HCEC 1CT (cell line): ENCODE results near the gene PLS1.
"Not testable (repeated sequence)": the region's sequence is repeated elsewhere in the genome, so short reads cannot be mapped to it uniquely, and the experiment has no call there.

Source experiments
- DNase-seq: peaks from one replicate; pipeline ENCODE4 v3.0.0-alpha.2; 2017

The PLS1 gene, protein sequence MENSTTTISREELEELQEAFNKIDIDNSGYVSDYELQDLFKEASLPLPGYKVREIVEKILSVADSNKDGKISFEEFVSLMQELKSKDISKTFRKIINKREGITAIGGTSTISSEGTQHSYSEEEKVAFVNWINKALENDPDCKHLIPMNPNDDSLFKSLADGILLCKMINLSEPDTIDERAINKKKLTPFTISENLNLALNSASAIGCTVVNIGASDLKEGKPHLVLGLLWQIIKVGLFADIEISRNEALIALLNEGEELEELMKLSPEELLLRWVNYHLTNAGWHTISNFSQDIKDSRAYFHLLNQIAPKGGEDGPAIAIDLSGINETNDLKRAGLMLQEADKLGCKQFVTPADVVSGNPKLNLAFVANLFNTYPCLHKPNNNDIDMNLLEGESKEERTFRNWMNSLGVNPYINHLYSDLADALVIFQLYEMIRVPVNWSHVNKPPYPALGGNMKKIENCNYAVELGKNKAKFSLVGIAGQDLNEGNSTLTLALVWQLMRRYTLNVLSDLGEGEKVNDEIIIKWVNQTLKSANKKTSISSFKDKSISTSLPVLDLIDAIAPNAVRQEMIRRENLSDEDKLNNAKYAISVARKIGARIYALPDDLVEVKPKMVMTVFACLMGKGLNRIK

DNA sequence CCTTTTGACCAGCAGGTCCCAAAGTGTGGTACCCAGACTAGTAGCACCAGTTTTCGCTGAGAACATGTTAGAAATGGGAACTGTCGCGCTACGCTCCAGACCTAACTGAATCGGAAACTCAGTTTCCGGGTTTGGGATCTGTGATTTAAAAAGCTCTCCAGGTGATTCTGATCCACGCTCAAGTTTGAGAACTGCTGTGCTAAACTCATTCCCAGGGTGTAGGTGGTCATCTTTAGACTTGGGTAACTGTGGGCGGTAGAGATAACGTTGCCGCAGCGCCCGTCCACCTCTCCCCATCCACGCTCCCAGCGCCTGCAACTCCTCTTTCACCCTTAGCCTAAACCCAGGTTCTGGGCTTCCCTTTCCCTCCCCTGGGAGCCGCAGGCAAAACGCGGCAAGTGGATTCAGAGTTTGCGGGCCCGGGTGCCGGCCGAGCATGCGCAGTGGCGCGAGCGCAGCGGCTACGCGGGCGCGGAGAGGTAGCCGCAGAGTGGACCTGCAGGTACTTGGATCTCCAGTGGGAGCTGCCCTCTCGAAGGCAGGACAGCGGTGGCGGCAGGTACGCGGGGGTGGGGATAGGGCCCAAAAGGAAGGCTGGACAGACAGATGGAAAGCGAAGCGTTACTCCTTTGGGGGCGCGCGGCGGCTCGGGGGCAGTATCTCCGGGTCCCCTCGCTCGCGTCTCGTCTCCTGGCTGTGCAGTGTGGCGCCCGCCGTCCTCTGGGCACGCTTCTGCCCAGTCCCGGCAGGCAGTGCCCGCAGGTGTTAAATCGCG is at the start of gene PLS1:
TSS of gene PLS1 (plus strand) at position 443 of the 775 bp plus-strand sequence. CDS start 67,845 bp downstream, outside the sequence.
- DNase-seq: peak; percentile 66

DNA sequence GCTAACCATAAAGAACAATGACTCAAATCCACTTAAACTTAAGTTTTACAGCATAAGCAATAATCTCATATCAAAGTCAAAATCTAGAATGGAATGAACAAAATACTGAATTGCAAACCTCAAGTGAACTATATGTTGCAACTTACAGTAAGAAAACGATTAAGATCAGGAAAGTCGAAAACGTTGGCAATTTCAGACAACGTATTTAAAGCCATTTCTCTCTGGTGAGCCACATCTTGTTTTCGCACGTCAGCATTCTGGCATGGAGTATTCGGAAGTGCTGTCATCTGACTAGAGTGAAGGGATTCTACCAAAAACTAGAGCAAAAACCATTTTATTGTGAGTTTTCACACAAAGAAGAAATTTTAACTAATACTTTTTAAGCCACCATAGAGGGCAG is 46.2 kb upstream of the PLS1 start:
- no peak for DNase-seq

DNA sequence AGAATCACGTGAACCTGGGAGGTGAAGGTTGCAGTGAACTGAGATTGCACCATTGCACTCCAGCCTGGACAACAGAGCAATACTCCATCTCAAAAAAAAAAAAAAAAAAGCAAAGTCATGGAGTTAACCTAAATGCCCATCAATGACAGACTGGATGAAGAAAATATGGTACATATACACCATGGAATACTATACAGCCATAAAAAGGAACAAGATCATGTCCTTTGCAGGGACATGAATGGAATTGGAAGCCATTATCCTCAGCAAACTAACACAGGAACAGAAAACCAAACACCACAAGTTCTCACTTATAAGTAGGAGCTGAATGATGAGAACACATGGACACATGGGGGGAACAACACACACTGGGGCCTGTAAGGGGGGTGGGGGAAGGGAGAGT is 43.6 kb upstream of the PLS1 start:
- DNase-seq: not testable (repeated sequence)

DNA sequence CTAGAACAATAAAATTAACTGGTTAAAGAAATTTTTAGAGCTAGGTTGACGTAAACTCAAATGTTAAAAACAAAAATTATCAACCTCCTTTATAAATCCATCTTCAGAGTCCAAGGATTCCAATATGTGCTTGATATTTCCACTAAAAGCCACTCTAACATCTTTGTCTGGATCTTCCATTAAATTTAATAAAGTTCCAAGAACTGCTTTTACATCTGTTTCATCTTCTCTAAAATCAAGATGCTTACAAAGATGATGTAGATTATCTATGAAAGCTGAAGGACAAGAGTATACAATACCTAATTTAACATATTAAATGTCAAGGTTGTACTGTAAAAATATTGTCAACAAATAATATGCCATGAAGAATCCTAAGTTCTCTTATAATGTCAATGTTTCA is 42.5 kb upstream of the PLS1 start:
- DNase-seq: no peak

DNA sequence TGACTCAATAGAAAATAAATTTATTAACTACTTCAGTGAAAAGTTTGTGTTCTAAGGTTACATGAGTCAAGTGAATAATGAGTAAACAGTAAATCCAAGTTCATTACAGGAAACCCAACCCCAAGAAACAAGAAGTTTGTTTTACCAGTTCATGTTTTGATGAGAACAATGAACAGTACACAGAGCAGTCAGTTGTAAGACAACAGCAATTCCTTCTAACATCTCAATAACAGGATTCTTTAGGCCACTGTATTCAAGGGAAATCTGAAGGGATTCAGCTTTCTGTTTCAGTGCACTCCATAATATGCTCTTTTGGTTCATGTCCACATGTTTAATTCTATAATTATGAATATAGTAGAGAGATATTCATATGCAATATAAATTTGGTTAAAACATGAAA is 36.1 kb upstream of the PLS1 start:
- DNase-seq: no peak

DNA sequence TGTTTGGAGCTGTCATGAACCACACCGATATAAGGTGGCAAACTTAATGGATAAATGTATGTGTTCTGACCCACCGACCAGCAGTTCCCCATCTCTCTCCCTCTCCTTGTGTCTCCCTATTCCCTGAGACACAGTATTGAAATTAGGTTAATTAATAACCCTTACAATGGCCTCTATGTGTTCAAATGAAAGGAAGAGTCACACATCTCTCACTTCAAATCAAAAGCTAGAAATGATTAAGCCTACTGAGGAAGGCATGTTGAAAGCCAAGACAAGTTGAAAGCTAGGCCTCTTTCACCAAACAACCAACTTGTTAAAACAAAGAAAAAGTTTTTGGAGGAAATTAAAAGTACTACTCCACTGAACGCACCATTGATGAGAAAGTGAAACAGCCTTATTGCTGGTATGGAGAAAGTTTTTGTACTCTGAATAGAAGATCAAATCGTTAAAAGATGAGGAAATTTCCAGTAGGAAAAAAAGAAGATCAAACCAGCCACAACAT is 32.6 kb upstream of the PLS1 start:
- DNase-seq: no peak

DNA sequence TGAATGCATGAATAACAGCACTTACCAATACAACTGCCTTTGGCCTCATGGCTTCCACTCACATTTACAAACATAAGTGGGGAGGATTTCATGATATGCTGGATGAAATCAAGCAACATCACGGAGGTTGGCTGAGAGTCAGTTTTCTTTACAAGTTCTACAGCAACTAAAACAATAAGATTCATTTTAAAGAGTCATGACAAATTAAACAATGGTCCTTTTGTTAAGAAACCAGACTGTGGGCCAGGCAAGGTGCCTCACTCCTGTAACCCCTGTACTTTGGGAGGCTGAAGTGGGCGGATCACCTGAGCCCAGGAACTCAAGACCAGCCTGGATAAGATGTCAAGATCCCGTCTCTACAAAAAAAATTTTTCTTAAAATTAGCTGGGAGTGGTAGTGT is 30.1 kb upstream of the PLS1 start:
- DNase-seq: no peak

DNA sequence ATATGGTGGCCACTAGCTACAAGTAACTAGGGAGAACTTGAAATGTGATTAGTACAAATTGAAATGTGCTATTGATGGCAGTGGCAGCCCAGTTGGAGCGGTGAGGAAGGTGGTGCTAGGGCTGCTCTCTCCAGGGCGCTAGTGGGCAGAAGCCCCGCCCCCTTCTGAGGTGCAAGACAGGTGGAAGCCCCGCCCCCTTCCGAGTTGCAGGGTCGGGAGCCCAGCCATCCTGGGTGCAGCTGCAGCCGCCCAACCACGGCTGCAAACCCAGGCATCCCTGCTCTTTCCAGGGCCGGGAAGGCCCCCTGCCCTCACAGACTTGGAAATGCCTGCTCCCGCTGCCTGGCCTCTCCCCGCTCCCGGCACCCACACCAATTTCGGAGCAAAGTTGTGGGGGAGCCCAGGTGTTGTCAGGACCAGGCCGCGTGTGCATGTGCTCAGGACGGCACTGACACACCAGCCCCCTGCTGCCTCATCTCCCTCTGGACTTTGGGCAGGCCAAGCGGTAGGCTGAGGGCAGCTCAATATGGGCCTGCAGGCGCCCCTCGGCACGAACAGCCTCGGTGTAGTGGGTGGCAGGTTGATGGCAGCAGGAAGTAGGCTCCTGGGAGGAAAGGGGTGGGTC is 27.7 kb upstream of the PLS1 start:
- no peak for DNase-seq

DNA sequence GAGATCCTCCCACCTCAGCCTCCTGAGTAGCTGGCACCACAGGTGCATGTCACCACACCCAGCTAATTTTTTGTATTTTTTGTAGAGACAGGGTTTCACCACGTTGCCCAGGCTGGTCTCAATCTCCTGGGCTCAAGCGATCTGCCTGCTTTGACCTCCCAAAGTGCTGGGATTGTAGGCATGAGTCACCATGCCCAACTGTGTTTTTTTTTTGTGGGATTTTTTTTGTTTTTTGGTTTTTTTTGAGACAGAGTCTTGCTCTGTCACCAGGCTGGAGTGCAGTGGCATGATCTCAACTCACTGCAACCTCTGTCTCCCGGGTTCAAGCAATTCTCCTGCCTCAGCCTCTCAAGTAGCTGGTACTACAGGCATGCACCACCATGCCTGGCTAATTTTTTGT is 26.8 kb upstream of the PLS1 start:
- not testable (repeated sequence) for DNase-seq

DNA sequence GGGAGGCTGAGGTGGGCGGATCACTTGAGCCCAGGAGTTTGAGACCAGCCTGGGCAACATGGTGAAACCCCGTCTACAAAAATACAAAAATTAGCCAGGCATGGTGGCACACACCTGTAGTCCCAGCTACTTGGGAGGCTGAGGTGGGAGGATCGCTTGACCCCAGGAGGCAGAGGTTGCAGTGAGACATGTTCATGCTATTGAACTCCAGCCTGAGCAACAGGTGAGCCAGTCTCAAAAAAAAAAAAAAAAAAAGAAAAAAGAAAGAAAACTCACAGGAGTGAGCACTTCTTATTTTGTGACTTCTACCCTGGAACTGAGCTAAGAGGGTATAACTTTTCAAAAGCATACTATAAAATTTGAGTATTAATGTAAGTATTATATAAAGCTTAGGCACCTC is 22.0 kb upstream of the PLS1 start:
- DNase-seq: not testable (repeated sequence)

DNA sequence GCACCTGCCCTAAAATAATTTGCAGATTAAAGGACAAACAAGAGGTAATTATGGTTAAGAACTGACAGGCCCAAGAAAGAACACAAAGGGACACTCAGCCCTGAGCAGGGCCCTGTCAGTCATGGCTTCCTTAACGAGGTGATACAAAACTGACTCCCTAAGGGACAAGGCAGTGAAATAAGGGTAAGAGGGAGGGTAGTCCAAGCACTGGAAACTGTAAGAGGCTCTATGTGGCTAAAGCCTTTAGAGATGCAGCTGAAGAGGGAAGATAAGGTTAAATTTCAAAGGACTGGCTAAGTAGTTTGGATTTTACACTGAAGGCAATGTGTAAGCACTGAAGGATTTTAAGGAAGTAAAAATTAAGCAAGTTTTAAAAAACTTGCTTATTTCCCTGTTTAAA is 21.5 kb upstream of the PLS1 start:
- DNase-seq: no peak

DNA sequence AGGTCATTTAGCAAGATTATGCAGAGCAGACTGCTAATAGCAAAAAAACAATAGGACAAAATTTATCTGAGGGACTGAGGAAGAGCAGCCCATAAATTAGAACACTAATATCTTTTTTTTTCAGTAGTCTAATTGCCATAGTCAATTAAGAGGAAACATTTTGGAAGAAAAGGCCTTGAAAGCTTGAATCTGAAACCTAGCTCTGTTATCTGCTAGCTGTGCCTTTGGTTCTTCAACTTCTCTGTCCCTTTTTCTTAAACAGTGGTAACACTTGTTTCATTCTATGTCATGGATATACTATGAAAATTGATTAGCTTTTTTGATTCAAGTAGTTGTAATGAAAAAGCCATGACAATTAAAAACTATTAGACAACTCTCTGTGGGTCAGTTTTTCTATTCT is 19.4 kb upstream of the PLS1 start:
- no peak for DNase-seq

DNA sequence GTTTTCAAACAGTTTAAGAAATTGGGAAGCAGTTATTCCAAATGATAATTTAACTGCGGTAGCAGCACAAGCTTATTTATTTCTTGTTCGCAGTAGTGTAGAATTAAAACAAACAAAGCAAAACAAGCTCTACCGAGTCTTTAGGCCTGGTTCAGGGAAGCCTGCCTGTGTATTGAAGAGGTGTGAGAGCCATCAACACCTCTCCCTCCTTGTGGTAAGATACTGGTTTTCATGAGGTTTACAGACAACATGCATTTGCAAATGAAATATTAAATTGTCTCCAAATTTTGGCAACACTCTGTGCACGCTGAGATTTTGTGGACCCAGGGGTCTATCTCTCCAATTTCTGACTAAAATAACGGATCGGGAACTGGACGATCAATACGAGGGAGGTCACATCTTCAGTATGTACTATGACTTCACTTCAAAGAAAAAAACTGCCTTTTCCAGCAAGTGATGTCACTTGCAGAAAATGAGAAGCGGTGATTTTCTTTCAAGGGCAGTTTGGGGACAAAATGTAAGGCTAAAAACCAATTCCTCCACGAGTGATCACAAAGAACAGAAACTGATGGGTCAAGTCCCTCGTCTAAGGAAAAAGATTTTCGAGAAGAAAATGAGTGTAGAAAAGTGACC is 18.4 kb upstream of the PLS1 start:
- DNase-seq: peak; percentile 20

DNA sequence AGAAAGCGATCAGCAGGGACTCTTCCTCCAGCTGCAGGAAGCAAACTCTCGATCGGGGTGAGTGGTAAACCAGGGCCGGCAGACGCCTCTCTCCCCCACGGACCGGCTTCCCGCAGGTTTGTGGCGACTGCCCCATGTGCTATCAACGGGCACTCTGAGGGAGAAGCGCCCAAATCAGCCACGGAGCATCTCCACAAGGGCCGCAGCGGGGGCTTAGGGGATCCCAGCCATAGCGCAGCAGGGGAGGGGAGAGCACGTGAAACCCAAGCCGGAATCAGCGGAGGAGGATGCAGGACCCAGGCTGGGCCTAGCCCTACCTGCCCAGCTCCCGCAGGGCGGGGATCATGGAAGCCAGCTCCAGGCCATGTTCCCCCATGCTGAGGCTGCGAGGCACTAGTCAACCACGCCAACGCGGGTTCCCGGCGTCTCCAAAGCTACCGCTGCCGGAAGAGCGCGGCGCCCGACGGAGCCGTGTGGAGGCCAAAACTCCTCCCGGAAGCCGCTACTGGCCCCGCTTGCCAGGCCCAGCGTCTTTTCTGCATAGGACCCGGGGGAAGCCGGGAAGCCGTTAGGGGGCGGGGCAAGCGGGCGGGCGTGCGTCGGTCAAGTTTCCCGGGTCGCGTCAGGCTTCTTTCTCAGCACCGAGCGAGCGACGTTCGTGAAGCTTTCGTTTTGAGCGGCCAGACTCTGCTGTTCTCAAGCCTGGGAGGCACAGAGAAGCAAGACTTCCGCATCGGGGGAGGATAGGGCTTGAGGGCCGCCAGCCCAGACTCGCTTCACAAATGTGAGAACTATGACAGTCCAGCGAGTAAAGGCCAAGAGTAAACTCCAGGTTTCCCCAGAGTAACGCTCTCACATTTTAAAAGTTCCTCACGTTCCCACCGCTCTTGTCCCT is 17.6 kb upstream of the PLS1 start, which contains the start of gene ATR:
TSS of gene ATR (minus strand) at position 405 of the 895 bp plus-strand sequence. CDS start at position 376, 29 bp downstream.
- peak; percentile 98 for DNase-seq

DNA sequence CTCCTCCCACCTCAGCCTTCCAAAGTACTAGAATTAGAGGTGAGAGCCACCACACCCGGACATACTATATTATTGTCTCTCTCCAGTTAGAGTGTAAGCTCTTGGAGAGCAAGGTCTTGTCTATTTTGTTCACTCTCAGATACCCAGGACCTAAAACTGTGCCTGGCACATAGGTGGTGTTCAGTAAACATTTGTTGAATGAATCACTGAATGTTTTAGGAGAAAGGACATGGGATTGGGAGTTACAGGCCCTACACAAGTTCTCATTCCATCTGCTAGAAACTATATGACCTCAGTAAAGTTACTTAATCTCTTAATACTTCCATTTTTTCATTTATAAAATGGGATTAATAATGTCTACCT is 16.2 kb upstream of the PLS1 start:
- no peak for DNase-seq

DNA sequence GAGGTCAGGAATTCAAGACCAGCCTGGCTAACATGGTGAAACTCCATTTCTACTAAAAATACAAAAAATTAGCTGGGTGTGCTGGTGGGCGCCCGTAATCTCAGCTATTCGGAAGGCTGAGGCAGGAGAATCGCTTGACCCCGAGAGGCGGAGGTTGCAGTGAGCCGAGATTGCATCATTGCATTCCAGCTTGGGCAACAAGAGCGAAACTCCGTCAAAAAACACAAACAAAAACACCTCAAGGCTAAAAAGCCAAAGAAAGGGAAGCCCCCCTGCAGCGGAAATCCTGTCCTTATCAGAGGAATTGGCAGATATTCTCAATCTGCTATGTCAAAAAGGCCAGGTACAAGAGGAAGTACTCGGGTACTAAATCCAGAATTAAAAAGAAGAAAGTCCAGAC is 15.1 kb upstream of the PLS1 start:
- DNase-seq: not testable (repeated sequence)

DNA sequence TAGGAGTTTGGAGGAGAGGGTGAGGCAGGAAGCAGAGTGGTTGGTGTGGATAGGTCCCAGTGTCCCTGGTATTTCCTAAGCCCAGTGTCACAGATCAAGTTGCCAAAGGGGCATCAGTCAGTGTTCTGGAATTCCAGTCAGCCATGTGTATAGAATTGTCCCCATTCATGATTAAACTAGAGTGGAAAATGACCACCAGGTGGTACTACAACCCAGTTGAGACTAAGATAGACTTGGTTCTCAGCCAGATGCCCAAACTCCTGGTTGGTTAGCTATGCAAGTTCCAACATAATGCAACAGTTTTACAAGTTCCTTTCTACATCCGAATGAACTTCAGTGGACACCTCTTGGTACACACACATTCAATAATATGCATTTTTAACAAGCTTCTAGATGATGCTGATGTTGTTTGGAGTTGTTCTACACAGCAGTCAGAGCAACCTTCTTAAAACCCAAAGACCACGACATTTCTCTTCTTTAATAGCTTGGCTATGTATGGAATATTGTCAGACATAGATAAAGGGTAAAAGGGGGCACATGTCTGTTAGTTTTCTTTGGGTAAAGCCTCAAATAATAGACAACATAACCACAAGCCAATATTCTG is 9.3 kb upstream of the PLS1 start:
- peak; percentile 81 for DNase-seq

DNA sequence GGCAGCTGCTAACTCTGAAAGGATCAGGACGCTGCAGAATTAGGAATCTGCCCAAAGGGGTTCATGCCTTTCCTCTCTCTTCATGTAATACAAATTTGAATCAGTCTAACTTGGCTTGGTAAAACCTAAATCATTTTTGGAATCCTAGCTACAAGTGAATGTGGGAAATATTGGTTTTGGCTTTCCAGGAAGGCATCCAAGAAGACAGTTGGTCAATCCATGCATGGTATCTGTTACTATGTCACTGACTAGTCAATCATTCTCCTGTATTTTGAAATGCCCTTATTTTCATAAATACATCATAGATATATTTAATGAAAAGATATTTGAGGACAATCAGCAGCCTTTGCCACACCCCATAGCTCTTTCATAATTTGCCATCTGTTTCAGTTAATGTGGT is 7.5 kb upstream of the PLS1 start:
- DNase-seq: no peak

DNA sequence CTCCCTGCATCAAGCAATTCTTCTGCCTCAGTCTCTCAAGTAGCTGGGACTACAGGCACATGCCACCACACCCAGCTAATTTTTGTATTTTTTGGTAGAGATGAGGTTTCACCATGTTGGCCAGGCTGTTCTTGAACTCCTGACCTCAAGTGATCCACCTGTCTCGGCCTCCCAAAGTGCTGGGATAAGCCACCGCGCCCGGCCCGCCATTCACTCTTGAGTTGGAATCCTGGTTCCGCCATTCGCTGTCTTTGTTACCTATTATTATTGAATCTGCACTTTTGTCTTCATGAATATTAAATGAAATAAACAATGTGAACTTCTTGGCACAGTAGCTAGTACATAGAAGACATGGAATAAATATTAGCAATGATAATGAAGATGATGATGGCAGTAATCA is 3.9 kb upstream of the PLS1 start:
- not testable (repeated sequence) for DNase-seq

DNA sequence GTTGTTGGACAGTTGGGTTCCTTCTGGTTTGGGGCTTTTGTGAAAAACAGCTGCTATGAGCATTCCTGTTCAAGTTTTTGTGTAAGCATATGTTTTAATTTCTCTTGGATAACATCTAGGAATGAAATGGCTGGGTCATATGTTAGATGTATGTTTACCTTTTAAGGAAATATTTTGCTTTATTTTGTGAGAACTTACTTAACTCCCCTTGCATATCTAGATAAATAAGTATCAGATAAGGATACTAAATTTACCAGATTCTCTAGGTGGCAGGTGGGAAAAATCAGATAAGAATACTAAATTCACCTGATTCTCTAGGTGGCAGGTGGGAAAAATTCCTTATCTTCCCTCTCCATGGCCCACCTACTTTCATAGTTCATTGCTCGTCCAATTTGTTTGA is 1.1 kb upstream of the PLS1 start:
- no peak for DNase-seq

DNA sequence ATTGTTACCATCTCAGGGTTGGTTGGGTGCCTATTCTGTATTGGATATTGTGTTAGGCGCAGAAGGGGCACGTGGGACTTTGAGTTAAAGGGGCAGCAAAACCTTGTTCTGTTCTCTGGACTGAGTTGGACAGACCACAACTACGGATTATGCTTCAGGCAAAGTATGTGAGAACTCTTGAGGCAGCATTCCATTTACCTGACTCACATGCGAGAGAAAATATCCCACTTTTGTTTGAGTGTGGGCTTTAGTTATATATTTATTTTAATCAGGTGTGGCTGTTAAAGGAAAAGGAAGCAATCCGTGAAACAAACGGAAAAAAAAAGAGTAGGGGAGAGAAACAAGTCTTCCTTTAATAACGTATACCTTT is 627 bp upstream of the PLS1 start:
- peak; percentile 64 for DNase-seq
